Measurements from ENCODE around the gene PPP2CA. TPM values are rescaled to one million over a fixed set of nuclear protein-coding genes. Genes with fewer than 3 reads are reported as not detected.

Gene PPP2CA
- total and polyA plus RNA-seq, 9 of the 15 experiments (the other 6 are each of a cell fraction or from before 2014, with no cell fraction given), result 23.0 to 257 (median 109) TPM

- TF ChIP-seq ZNF695 (CRISPR knock-in tag; IDR thresholded peaks at IDR 0.05) (no peak), NCOR1 (IDR thresholded peaks at IDR 0.05) (peak; percentile 25; the same call in 1 of the 2 replicates), KLF1 (tag; IDR thresholded peaks at IDR 0.05) (peak; percentile 95), KLF6 (CRISPR knock-in tag; IDR thresholded peaks at IDR 0.05; ENCODE audit: borderline replicate concordance) (peak; percentile 51; the same call in 1 of the 2 replicates), HMG20A (CRISPR knock-in tag; conservative IDR thresholded peaks at IDR 0.05) (no peak), MAZ (CRISPR knock-in tag; conservative IDR thresholded peaks at IDR 0.05 in 1 of 2, IDR thresholded peaks at IDR 0.05 in 1 of 2) (peak; percentile 82 to 91), ZNF134 (CRISPR knock-in tag; conservative IDR thresholded peaks at IDR 0.05) (no peak), XRCC5 (IDR thresholded peaks at IDR 0.05; ENCODE audit: low read depth, low read length) (no peak), MEIS2 (IDR thresholded peaks at IDR 0.05; ENCODE audit: partially characterized antibody) (peak; percentile 96), POLR3G (IDR thresholded peaks at IDR 0.05; ENCODE audit: extremely low read depth, insufficient read length, insufficient replicate concordance) (no peak), ZNF23 (CRISPR knock-in tag; IDR thresholded peaks at IDR 0.05) (no peak), HOMEZ (CRISPR knock-in tag; IDR thresholded peaks at IDR 0.05) (0 out of 2 replicates have a peak, but pooled peaks have one; percentile 49), TBL1XR1 (IDR thresholded peaks at IDR 0.05; ENCODE audit: low read length in 2 of 2) (0 out of 4 replicates have a peak, but pooled peaks of 1 of the 2 experiments have one; percentile 27)
- TF ChIP-seq, protein P1, sequence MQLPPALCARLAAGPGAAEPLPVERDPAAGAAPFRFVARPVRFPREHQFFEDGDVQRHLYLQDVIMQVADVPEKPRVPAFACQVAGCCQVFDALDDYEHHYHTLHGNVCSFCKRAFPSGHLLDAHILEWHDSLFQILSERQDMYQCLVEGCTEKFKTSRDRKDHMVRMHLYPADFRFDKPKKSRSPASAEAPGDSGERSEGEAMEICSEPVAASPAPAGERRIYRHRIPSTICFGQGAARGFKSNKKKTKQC (CRISPR knock-in tag; IDR thresholded peaks at IDR 0.05), result no peak
- TF ChIP-seq, protein P2, sequence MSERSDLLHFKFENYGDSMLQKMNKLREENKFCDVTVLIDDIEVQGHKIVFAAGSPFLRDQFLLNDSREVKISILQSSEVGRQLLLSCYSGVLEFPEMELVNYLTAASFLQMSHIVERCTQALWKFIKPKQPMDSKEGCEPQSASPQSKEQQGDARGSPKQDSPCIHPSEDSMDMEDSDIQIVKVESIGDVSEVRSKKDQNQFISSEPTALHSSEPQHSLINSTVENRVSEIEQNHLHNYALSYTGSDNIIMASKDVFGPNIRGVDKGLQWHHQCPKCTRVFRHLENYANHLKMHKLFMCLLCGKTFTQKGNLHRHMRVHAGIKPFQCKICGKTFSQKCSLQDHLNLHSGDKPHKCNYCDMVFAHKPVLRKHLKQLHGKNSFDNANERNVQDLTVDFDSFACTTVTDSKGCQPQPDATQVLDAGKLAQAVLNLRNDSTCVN (CRISPR knock-in tag; IDR thresholded peaks at IDR 0.05), result no peak
- TF ChIP-seq, protein P3, sequence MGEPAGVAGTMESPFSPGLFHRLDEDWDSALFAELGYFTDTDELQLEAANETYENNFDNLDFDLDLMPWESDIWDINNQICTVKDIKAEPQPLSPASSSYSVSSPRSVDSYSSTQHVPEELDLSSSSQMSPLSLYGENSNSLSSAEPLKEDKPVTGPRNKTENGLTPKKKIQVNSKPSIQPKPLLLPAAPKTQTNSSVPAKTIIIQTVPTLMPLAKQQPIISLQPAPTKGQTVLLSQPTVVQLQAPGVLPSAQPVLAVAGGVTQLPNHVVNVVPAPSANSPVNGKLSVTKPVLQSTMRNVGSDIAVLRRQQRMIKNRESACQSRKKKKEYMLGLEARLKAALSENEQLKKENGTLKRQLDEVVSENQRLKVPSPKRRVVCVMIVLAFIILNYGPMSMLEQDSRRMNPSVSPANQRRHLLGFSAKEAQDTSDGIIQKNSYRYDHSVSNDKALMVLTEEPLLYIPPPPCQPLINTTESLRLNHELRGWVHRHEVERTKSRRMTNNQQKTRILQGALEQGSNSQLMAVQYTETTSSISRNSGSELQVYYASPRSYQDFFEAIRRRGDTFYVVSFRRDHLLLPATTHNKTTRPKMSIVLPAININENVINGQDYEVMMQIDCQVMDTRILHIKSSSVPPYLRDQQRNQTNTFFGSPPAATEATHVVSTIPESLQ (CRISPR knock-in tag; IDR thresholded peaks at IDR 0.05), result no peak
These were observed at the start of gene PPP2CA (continued) for GRCh38 chr5:134225780-134226440.

Measured in K562 (cell line).